Right atrium auricular region (tissue), 2 donors: Measurements from ENCODE around the gene CAPN1. TPM values are rescaled to one million over a fixed set of nuclear protein-coding genes. Genes with fewer than 3 reads are reported as not detected.

Source experiments
- DNase-seq: peaks from one replicate; pipeline ENCODE4 v3.0.0-alpha.2; 2019; ENCODE audit warnings: low spot score
- H3K27ac ChIP-seq, 2 donors: fragments of 200-600 bp; sonication (generic); 1 replicate in 1 of 2; 2 replicates in 1 of 2; pipeline ENCODE4 v1.5.1; 2016 to 2019
- H3K27me3 ChIP-seq, 2 donors: fragments of 200-600 bp; sonication (generic); one replicate each; pipeline versions ENCODE4 v1.5.1 to v1.6.0; 2017 to 2019
- H3K36me3 ChIP-seq: fragments of 200-600 bp; sonication (generic); one replicate; pipeline ENCODE4 v1.5.1; 2016
- H3K4me1 ChIP-seq, 2 donors: fragments of 200-600 bp; sonication (generic); one replicate each; pipeline versions ENCODE4 v1.5.1 to v1.6.0; 2017 to 2019
- H3K4me3 ChIP-seq, 2 donors: fragments of 200-600 bp; sonication (generic); 1 replicate in 1 of 2; 2 replicates in 1 of 2; pipeline ENCODE4 v1.5.1; 2017 to 2019; ENCODE audit warnings: mild to moderate bottlenecking in 1 of 2, moderate library complexity in 1 of 2
- H3K9me3 ChIP-seq, 2 donors: fragments of 200-600 bp; sonication (generic); one replicate each; pipeline ENCODE4 v1.5.1; 2019
- CTCF ChIP-seq, 2 donors: fragments of 200-600 bp; sonication (generic); IDR thresholded peaks; one replicate each; pipeline ENCODE4 v1.5.1; 2019; ENCODE audit warnings: antibody characterized with exemption in 2 of 2
- total RNA-seq, 2 donors: library from RNA; depleted of rRNA; stranded (reverse); fragments of >200 nt; gene quantifications; one replicate each; pipeline ENCODE4 v1.1.0, GENCODE V29; 2016

CAPN1 gene
- total RNA-seq, 2 donors from 2014 or later, result 89.9 to 93.0 TPM

DNA sequence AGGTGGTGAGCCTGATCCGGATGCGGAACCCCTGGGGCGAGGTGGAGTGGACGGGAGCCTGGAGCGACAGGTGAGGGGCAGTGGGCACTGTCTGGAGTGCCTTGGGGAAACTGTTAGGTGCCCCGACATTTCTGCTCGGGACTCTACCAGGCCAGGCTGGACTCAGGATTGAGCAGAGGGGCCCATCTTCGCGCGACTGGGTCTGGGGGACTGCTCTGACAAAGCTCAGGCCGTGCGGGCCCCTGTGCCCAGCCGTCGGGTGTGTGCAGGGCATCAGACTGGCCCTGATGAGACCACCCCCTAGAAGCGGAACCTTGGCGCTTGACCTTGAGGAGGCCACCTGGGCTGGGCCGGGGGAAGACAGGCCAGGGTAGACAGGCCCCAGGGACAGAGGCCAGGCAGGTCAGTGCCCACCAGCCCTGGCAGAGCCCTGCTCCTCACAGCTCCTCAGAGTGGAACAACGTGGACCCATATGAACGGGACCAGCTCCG, 6.3 kb downstream of the CAPN1 start:
- no peak for TF ChIP-seq CTCF (IDR thresholded peaks at IDR 0.05)
- peaks cover 0 to 6% of the 10 kb centered on the region in 2 donors for H3K4me1 ChIP-seq
- H3K36me3 ChIP-seq, result peaks cover 68% of the 10 kb centered on the region
- no peak for DNase-seq
- H3K4me3 ChIP-seq, result no peak overlapping the region
- no peaks in the 10 kb centered on the region for H3K27me3 ChIP-seq
- no peaks in the 10 kb centered on the region for H3K9me3 ChIP-seq
- H3K27ac ChIP-seq, result no peak overlapping the region

- peaks cover 0 to 1% of the 10 kb centered on the region in 2 donors for H3K4me1 ChIP-seq
- DNase-seq, result no peak
- no peak overlapping the region for H3K27ac ChIP-seq
- TF ChIP-seq CTCF (IDR thresholded peaks at IDR 0.05), result no peak
- no peak overlapping the region for H3K4me3 ChIP-seq
- no peaks in the 10 kb centered on the region for H3K27me3 ChIP-seq
- peaks cover 68% of the 10 kb centered on the region for H3K36me3 ChIP-seq
- H3K9me3 ChIP-seq, result no peaks in the 10 kb centered on the region
Measured at GRCh38 chr11:65188486-65188885, 6.8 kb downstream of the CAPN1 start.

- H3K4me1 ChIP-seq, result no peaks in the 10 kb centered on the region
- no peaks in the 10 kb centered on the region for H3K27me3 ChIP-seq
- no peak overlapping the region for H3K4me3 ChIP-seq
- no peak overlapping the region for H3K27ac ChIP-seq
- peaks cover 71% of the 10 kb centered on the region for H3K36me3 ChIP-seq
- TF ChIP-seq CTCF (IDR thresholded peaks at IDR 0.05), result no peak
- DNase-seq, result no peak
- no peaks in the 10 kb centered on the region for H3K9me3 ChIP-seq
Measured at GRCh38 chr11:65189191-65189590, 7.5 kb downstream of the CAPN1 start.

GRCh38 chr11:65194564-65194963, 12.8 kb downstream of the CAPN1 start:
- no peaks in the 10 kb centered on the region for H3K27me3 ChIP-seq
- H3K4me3 ChIP-seq, result no peak overlapping the region
- H3K27ac ChIP-seq, result no peak overlapping the region
- DNase-seq, result no peak
- H3K9me3 ChIP-seq, result no peaks in the 10 kb centered on the region
- TF ChIP-seq CTCF (IDR thresholded peaks at IDR 0.05), result no peak
- H3K36me3 ChIP-seq, result peaks cover 63% of the 10 kb centered on the region
- no peaks in the 10 kb centered on the region for H3K4me1 ChIP-seq

DNA sequence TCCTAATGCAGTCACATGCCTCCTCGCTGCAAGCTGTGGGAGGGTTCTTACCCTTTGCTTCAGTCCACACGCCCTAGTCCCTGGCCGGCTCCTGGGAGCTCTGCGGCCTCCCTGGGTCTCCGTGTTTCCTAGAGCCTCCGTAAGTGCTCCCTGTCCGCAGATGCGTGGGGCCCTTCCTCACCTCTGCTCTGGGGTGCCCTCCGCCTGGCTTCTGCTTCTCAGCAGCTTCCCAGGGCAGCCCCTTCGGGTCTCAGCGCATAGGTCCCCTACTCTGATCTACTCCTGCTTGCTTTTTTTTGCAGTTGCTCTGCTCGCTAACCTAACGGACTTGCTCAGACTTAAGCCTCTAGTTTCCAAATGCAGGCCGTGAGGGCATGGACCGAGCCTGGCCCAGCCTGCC, 22.4 kb downstream of the CAPN1 start:
- no peak for DNase-seq
- H3K27ac ChIP-seq, result no peak overlapping the region
- no peak overlapping the region for H3K4me3 ChIP-seq
- H3K27me3 ChIP-seq, result no peaks in the 10 kb centered on the region
- no peak for TF ChIP-seq CTCF (IDR thresholded peaks at IDR 0.05)
- H3K9me3 ChIP-seq, result no peaks in the 10 kb centered on the region
- H3K36me3 ChIP-seq, result peaks cover 83% of the 10 kb centered on the region
- no peaks in the 10 kb centered on the region for H3K4me1 ChIP-seq
